Measurements from ENCODE around the gene EEPD1.
"Not testable (repeated sequence)": the region's sequence is repeated elsewhere in the genome, so short reads cannot be mapped to it uniquely, and the experiment has no call there.

Gene EEPD1

DNA sequence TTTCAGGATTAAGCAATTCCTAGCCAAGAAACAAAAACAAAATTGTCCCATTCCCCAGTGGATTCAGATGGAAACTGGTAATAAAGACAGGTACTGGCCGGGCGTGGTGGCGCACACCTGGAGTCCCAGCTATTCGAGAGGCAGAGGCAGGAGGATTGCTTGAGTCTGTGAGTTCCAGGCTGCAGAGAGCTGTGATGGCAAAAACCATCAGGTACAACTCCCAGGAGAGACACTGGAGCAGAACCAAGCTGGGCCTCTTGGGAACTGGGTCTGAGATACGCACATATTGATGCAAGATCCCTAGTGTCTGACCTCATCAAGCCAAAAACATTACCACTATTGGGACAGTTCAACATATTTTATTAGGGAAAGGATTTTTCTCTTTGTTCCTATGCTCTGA lies 152.6 kb downstream of the EEPD1 start:
- DNase-seq = no peak

DNA sequence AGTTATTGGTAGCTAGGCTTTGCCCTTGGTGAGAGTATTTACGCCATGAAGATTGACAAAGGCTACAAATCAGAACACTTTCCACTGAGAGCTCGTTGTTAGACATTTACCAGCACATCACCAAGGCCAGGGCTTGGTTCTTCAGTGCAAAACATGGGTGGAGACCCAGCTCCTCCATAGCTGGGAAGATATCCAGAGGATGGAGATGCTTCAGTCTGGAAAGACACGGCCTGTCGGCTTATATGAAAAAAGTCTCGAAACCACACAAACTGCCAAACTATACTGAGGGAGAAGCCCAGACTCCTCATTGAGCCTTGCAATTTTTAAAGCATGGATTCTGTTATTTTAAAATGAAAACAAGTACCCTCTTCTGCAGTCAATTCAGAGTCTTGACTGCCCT lies 153.2 kb downstream of the EEPD1 start:
- no peak for DNase-seq

DNA sequence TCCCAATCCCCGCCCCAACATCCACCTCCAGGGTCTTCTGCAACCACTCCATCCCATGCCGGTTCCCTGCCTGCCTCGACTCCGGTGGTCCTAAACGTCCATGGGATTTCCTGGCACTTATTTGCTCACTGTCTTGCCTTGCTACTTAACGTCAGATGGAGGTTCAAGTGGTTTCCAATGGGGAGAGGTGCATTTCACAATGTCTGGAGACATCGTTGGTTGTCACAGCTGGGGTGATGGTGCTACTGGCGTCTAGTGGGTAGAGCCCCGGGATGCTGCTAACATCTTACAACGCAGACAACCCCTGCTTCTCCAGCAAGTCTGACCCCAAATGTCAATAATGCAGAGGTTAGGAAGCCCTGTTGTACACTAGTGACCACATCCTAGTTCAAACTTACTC lies 153.7 kb downstream of the EEPD1 start:
- DNase-seq = no peak

- DNase-seq = no peak
Measured at GRCh38 chr7:36308031-36308430, 155.0 kb downstream of the EEPD1 start.

DNA sequence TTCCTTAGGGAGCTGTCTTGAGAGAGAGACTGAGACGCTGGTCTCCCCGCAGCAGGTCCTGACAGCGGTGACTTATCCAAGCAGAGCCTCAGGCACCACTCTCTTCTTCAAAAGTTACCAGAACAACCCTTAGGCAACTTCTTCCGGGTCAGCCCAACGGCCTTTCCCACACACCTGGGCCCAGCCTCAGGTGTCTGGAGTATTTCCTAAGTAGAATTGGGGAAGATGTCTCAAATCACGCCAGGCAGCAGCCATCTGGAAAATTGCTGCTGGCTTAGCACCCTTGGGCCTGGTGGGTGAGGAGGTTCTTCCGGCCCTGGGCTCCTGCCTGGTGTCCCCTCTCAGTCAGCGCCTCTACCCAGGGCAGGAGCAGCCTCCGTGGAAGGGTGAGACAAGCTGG lies 156.2 kb downstream of the EEPD1 start:
- DNase-seq = no peak

GRCh38 chr7:36309716-36310115 lies 156.7 kb downstream of the EEPD1 start:
- DNase-seq = no peak

DNA sequence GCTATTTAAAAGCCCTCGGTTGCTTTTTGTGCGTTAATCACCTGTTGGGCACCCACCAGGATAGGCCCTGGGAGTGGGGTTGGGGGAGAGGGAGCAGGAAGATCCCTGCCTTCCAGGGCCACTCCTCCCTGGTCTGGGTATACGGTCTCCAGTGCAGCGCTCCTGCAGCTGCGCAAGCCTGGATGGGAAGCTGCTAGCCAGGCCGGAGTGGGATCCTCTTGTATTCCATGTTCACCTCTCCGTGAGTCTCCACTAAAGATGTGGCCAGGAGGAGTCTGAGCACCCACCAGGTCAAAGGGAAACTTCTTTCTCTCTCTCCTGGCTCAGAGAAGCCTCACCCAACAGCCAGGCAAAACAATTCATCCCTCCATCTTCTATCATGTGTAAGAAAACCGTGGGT lies 157.8 kb downstream of the EEPD1 start:
- no peak for DNase-seq

GRCh38 chr7:36311539-36311938 lies 158.5 kb downstream of the EEPD1 start:
- DNase-seq = no peak

DNA sequence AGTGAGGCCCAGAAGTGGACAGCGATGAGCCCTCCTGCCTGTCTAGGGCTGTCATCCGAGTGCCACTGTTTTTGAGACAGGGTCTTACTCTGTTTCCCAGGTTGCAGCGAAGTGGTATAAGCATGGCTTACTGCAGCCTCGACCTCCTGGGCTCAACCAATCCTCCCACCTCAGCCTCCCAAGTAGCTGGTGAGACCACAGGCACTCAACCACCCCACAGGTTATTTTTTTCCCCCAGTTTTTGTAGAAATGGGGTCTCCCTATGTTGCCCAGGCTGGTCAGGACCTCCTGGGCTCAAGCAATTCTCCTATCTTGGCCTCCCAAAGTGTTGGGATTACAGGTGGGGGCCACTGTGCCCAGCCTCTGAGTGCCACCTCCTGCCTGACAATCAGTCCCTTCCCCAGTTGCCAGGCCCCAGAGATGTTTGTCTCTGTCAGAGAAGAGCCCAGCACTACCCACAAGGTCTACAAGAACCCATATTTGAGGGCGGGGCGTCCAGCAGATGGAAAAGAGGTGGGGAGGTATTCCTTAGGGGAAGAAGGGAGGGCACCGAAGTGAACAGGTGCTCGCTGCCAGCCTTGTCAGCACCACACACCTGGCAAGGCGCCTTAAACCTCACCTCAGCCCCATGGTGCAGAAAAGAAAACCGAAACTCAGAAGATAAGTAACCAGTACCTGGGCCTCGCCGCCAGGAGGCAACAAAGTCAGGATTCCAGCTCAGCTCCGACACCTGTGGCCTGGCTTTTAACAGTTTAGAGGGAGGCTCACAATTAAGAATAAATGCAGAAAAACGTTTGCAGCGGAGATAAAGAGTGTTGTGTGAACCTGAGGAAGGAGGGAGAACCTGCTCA lies 159.2 kb downstream of the EEPD1 start:
- peak; percentile 8 for DNase-seq

DNA sequence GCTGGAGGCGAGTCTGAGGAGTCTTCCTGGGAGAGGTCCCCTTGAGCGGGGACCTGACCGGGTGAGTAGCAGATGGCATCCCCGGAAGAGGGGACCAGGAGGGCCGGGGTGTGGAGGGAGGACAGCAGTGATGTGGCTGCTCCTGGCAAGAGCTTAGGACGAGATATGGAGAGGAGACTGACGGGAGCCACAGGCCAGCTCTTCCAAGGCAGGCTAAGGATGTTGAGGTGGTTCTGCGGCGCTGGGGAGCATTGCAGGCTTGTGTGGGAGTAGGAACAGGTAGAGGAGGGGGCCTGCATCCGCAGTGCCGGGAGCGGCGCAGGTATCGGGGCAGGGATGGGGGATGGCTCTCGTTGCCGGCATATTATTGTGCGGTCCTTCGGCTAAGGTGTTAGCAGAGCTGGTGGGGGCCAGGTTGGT lies 159.9 kb downstream of the EEPD1 start:
- DNase-seq = no peak

DNA sequence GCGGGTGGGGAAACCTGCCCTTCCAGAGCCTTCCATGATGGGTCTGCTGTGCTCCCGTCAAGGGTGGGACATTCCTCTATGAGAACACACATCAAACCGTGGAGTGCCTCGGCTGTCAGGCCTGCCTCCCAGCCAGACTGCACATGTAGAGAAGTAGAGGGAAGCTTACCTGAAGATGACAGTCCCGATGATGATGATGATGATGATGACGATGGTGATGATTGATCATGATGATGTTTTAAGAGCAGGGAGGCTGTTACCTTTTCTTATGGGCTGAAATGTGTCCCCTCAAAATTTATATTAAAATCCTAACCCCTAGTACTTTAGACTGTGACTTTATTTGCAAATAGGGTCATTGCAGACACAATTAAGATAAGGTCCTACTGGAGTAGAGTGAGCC lies 160.6 kb downstream of the EEPD1 start:
- no peak for DNase-seq

- no peak for DNase-seq
Measured at GRCh38 chr7:36314491-36314890, 161.4 kb downstream of the EEPD1 start.

DNA sequence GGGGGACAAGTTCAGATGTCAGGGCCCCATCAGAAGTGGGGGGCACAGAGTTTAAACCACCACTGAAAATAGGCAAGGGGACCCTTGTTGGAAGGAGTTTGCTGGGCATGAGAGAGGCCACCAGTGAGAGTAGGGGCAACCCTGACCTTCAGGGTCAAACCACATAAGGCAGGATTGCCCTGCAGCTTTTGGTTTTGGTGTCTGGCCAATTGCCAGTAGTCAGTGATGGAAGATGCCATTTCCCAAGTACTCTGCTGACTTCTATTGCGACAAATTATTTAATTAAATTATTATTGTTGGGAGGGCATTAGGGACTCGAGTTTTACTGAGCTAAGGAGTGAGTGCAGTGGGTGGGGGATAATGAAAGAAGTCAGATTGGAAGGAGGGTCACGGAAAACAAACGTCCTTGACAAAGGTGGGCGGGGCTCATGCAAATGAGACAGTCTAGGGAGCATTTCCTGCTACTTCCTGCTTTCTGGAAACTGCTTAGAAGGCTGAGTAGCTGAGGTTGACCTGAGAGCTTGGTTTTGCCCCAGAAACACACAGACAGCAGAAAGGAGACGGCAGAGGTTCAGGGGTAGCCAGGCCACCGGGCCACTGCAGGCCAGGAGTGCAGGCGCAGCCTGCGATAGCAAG lies 162.4 kb downstream of the EEPD1 start:
- no peak for DNase-seq

DNA sequence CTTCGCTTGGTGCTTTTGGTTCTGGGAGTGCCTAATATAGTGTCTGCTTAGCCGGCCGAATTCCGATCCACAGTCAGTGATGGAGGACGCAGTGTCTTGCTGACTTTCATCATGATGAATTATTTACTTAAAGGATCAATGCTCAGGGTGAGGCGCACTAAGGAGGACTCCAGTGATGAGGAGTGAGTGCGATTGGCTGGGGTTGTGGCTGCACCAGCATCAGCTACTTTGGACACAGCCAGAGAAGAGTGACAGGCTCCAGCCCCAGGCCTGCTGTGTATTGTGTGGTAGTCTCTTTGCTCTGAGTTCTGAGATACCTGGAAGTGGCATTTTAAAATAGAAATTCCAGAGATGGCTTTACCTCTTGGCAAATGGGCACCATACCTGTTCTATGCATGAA lies 163.3 kb downstream of the EEPD1 start:
- DNase-seq = no peak

- no peak for DNase-seq
Measured at GRCh38 chr7:36317276-36317675, 164.2 kb downstream of the EEPD1 start.

GRCh38 chr7:36318116-36318515 lies 165.1 kb downstream of the EEPD1 start:
- DNase-seq = no peak

DNA sequence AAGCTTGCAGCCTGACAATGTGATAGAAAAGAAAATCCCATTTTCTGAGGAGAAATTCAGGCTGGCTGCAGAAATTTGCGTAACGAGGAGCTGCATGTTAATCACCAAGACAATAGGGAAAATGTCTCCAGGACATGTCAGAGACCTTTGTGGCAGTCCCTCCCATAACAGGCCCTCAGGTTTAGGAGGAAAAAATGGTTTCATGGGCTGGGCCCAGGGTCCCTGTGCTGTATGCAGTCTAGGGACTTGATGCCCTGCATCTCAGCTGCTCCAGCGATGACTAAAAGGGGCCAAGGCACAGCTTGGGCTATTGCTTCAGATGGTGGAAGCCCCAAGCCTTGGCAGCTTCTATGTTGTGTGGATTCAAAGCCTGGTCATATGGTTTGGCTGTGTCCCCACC lies 168.2 kb downstream of the EEPD1 start:
- DNase-seq = not testable (repeated sequence)

DNA sequence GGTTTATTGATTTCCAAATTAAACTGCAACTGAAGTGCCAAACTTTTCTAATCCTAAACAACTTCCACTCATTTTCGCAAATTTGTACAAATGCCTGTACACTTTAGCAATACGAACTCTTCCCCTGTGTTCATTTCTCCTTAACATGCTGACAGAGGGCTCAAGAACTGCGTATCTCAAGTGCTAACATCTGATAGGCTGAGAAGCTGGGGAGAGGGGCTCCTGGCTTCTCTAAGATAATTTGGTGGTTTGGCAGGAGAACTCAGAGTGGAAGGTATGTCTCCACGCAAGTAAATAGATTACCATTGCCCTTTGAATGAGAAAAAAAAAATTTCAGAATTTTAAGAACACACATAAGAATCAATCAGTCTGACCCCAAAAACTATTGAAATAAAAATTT lies 183.3 kb downstream of the EEPD1 start:
- no peak for DNase-seq

- no peak for DNase-seq
Measured at GRCh38 chr7:36338256-36338655, 185.2 kb downstream of the EEPD1 start.

GRCh38 chr7:36343548-36343947 lies 190.5 kb downstream of the EEPD1 start:
- DNase-seq = no peak

DNA sequence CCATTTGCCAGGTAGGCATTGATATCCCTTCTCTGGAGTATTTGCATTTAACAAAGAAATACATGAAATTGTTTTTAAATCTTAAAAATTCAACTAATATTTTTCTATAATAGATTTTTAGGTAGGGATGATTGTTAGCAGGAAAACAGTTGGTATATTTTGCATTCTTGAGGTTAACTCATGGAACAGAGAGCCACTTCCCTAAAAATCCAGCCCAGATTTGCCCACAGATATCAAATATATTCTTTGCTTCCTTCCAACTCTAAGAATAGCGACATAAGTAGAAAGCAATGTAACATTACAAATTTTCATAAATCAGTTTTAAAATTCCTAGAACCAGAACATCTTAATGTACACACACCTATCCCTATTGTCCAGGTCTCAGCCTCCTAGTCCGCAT lies 191.6 kb downstream of the EEPD1 start:
- no peak for DNase-seq

DNA sequence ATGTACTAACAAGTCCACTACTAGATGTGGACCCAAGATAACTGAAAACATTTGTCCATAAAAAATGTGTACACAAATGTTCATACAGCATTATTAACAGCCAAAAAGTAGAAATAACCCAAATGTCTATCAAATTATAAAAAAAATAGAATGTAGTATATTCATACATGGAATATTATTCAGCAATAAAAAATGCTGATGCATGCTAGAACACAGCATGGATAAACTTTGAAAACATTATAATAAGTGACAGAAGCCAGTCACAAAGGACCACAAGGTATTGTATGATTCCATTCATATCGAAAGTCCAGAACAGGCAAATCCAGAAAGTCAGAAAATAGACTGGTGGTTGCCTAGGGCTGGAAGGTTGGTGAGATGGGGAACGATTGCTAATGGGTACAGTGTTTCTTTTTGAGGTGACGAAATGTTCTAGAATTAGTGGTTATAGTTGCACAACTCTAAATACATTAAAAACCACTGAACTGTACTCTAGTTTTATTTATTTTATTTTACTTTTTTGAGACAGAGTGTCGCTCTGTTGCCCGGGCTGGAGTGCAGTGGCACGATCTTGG lies 193.3 kb downstream of the EEPD1 start:
- no peak for DNase-seq

GRCh38 chr7:36348256-36348655 lies 195.2 kb downstream of the EEPD1 start:
- no peak for DNase-seq

DNA sequence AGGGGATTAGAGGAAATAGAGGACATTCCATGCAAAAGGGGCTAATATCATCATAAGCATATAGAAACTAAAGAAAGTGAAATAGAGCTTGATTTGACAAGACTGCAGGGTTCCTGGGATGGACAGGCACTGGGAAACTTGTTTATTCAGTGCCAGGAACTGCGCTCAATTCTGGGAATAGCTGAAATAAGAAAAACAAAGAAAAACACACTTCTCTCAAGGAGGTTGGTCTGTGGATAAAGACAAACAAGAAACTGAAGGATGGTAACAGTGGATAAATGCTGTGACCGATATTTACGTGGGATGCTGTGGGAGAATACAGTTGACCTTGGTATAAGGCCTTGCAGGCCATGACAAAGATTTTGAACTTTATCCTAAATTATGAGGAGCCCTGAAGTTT lies 195.7 kb downstream of the EEPD1 start:
- DNase-seq = no peak
